GM12873 (cell line): ENCODE data around the gene BDH1.

Source experiments
- CTCF ChIP-seq: IDR thresholded peaks from 2 replicates; pipeline ENCODE4 v1.5.1; 2012; ENCODE audit warnings: low read depth, mild to moderate bottlenecking, moderate library complexity, low read length, control low read depth; ENCODE audit not compliant: insufficient read depth; ENCODE audit errors: missing control alignments

The BDH1 gene

GRCh38 chr3:197463279-197463678 lies 92.5 kb downstream of the BDH1 start:
- TF ChIP-seq CTCF = no peak

GRCh38 chr3:197462808-197463207 lies 93.0 kb downstream of the BDH1 start:
- no peak for TF ChIP-seq CTCF

- no peak for TF ChIP-seq CTCF
Observed at GRCh38 chr3:197460639-197461038, 95.1 kb downstream of the BDH1 start.

GRCh38 chr3:197460002-197460401 lies 95.8 kb downstream of the BDH1 start:
- no peak for TF ChIP-seq CTCF
